ENCODE data around the gene TMEM161A.

TMEM161A gene

DNA sequence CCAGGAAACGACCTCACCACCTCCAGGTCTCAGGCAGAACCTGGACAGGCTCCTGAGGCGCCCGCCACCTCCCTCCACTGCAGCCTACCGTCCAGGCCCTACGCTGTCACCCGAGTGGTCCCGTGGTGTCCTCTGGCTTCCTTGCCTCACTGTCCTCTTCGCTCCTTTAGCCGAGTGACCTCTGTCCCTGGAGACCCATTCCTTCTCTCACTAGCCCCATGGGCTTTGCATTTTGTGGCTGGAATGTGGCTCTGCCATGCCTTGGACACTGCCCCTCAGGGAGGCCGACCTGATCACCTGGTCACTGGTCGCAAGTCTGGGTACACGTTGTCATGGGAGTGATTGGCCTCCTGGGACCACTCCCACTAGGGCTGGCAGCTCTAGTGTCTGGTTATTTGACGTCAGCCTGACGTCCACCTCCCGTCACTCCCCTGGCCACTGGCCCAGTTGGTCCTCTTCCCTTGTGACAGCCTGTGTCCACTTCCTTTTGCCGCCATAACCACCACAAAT is 56.6 kb downstream of the TMEM161A start:
- H3K27me3 ChIP-seq (ENCODE audit: insufficient read depth, low read length, poor library complexity): no peaks in the 10 kb centered on the region

DNA sequence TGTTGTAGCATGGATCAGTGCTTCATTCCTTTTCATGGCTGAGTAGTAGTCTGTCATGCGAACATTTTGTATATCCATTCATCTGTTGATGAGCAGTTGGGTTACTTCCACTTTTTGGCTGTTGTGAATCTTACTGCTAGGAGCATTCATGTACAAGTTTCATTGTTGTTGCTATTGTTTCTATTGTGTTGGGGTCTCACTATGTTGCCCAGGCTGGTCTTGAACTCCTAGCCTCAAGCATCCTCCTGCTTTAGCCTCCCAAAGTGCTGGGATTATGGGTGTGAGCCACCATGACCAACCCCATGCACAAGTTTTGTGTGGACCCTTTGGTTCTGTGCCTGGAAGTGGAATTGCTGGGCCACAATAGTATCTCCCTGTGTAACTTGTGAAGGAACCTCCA is 58.7 kb downstream of the TMEM161A start:
- Histone ChIP-seq H3K27me3 (ENCODE audit: insufficient read depth, low read length, poor library complexity) (no peaks in the 10 kb centered on the region), H3K36me3 (ENCODE audit: insufficient read depth, low read length) (peaks cover 20% of the 10 kb centered on the region), H3K9ac (ENCODE audit: low read depth, low read length) (no peak overlapping the region), H3K4me1 (ENCODE audit: insufficient read depth, low read length) (no peaks in the 10 kb centered on the region), H4K20me1 (ENCODE audit: insufficient read depth, low read length) (peaks cover 14% of the 10 kb centered on the region; the same call in 1 of the 2 replicates), H3K27ac (ENCODE audit: low read length) (no peak overlapping the region), H3K79me2 (ENCODE audit: insufficient read depth, low read length) (peaks cover 6% of the 10 kb centered on the region), H2AFZ (ENCODE audit: low read depth, low read length) (no peak overlapping the region), H3K9me3 (ENCODE audit: insufficient read depth, low read length, severe bottlenecking) (no peaks in the 10 kb centered on the region), H3K4me3 (ENCODE audit: low read depth in 1 of 2, low read length in 2 of 2) (no peak overlapping the region), H3K4me2 (ENCODE audit: insufficient read depth, low read length) (no peak overlapping the region)
- no peak for ATAC-seq (ENCODE audit: insufficient read depth, low read depth)
- no peak for DNase-seq
- TF ChIP-seq, protein P1, sequence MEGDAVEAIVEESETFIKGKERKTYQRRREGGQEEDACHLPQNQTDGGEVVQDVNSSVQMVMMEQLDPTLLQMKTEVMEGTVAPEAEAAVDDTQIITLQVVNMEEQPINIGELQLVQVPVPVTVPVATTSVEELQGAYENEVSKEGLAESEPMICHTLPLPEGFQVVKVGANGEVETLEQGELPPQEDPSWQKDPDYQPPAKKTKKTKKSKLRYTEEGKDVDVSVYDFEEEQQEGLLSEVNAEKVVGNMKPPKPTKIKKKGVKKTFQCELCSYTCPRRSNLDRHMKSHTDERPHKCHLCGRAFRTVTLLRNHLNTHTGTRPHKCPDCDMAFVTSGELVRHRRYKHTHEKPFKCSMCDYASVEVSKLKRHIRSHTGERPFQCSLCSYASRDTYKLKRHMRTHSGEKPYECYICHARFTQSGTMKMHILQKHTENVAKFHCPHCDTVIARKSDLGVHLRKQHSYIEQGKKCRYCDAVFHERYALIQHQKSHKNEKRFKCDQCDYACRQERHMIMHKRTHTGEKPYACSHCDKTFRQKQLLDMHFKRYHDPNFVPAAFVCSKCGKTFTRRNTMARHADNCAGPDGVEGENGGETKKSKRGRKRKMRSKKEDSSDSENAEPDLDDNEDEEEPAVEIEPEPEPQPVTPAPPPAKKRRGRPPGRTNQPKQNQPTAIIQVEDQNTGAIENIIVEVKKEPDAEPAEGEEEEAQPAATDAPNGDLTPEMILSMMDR (IDR thresholded peaks at IDR 0.05; ENCODE audit: borderline replicate concordance, extremely low read depth, low read length, poor library complexity, severe bottlenecking): no peak
- TF ChIP-seq EZH2 (IDR thresholded peaks at IDR 0.05; ENCODE audit: borderline replicate concordance, low read depth, low read length, severe bottlenecking): no peak

More for the DNA sequence above, 56.6 kb downstream of the TMEM161A start:
- ATAC-seq (ENCODE audit: insufficient read depth, low read depth) (no peak), DNase-seq (no peak)
- Histone ChIP-seq H3K9me3 (ENCODE audit: insufficient read depth, low read length, severe bottlenecking) (no peaks in the 10 kb centered on the region), H3K4me2 (ENCODE audit: insufficient read depth, low read length) (no peak overlapping the region), H4K20me1 (ENCODE audit: insufficient read depth, low read length) (0 out of 2 replicates have a peak, but pooled peaks cover 9% of the 10 kb centered on the region), H3K4me1 (ENCODE audit: insufficient read depth, low read length) (no peaks in the 10 kb centered on the region), H3K4me3 (ENCODE audit: low read depth in 1 of 2, low read length in 2 of 2) (no peak overlapping the region), H3K79me2 (ENCODE audit: insufficient read depth, low read length) (peaks cover 6% of the 10 kb centered on the region), H3K27ac (ENCODE audit: low read length) (no peak overlapping the region), H3K9ac (ENCODE audit: low read depth, low read length) (no peak overlapping the region), H3K36me3 (ENCODE audit: insufficient read depth, low read length) (peaks cover 12% of the 10 kb centered on the region), H2AFZ (ENCODE audit: low read depth, low read length) (no peak overlapping the region)
- no peak for TF ChIP-seq EZH2 (IDR thresholded peaks at IDR 0.05; ENCODE audit: borderline replicate concordance, low read depth, low read length, severe bottlenecking)
- TF ChIP-seq, protein P1 (IDR thresholded peaks at IDR 0.05; ENCODE audit: borderline replicate concordance, extremely low read depth, low read length, poor library complexity, severe bottlenecking): no peak

DNA sequence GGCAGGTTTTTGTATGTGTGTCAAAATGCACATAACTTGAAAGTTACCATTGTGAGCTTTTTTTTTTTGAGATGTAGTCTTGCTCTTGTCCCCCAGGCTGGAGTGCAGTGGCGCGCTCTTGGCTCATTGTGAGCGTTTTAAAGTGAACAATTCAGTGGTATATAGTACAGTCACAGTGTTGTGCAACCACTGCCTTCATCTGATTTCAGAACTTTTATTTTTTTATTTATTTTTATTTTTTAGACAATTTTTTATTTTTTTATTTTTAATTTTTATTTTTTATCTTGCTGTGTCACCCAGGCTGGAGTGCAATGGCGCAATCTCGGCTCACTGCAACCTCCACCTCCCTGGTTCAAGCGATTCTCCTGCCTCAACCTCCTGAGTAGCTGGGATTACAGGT is 59.5 kb downstream of the TMEM161A start:
- H3K4me1 ChIP-seq (ENCODE audit: insufficient read depth, low read length): no peaks in the 10 kb centered on the region
- no peak for ATAC-seq (ENCODE audit: insufficient read depth, low read depth)
- peaks cover 6% of the 10 kb centered on the region for H3K79me2 ChIP-seq (ENCODE audit: insufficient read depth, low read length)
- no peak overlapping the region for H2AFZ ChIP-seq (ENCODE audit: low read depth, low read length)
- no peak overlapping the region for H3K4me3 ChIP-seq (ENCODE audit: low read depth in 1 of 2, low read length in 2 of 2)
- peaks cover 16% of the 10 kb centered on the region; the same call in 1 of the 2 replicates for H4K20me1 ChIP-seq (ENCODE audit: insufficient read depth, low read length)
- no peaks in the 10 kb centered on the region for H3K9me3 ChIP-seq (ENCODE audit: insufficient read depth, low read length, severe bottlenecking)
- no peak for DNase-seq
- peaks cover 15% of the 10 kb centered on the region for H3K36me3 ChIP-seq (ENCODE audit: insufficient read depth, low read length)
- no peaks in the 10 kb centered on the region for H3K27me3 ChIP-seq (ENCODE audit: insufficient read depth, low read length, poor library complexity)
- TF ChIP-seq EZH2 (IDR thresholded peaks at IDR 0.05; ENCODE audit: borderline replicate concordance, low read depth, low read length, severe bottlenecking): no peak
- TF ChIP-seq, protein P1 (IDR thresholded peaks at IDR 0.05; ENCODE audit: borderline replicate concordance, extremely low read depth, low read length, poor library complexity, severe bottlenecking): no peak
- no peak overlapping the region for H3K9ac ChIP-seq (ENCODE audit: low read depth, low read length)
- no peak overlapping the region for H3K27ac ChIP-seq (ENCODE audit: low read length)
- H3K4me2 ChIP-seq (ENCODE audit: insufficient read depth, low read length): no peak overlapping the region
